OCI-M1 (cell line): ENCODE data around the gene ECHDC3.

Source experiments
- DNase-seq: peaks from one replicate; lab custom pipeline; 2025; lab: John Stamatoyannopoulos, UW

The ECHDC3 gene

DNA sequence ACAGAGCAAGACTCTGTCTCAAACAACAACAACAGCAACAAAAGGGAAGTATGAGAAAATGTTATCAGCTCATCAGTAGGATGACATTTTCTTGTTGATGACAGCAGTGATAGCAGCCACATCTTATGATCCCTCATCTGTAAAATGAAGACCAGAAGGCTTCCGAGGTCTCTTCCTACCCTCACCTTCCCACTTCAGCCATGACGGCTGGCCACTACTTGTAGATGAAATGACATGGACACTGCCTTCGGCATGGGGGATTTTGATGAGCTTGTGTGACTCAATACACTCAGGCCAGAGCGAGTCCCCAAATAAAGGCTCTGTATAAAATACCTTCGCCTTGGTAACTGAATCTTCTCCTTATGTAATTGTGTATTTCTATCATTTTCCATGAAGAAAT, 6.7 kb downstream of the ECHDC3 start:
- DNase-seq: no peak

GRCh38 chr10:11750420-11750819, 8.2 kb downstream of the ECHDC3 start:
- no peak for DNase-seq

DNA sequence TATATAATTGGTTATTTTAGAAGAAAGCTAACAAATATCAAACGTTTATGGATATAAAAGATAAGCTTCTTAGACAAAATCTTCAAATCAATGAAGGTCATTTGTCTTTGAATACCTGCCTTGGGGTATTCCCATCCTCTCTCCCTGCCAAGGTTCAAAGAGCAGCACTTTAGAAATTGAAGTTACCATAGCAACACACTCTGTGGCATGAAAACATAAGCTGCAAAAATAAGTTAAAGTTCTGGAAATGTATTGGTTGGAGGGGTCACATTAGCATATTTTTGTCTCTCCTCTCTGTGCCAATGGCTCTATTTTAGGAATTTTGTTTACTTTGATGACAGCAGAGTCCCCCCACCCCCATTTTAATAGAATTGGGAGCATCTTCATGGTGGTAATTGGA, 12.0 kb downstream of the ECHDC3 start:
- no peak for DNase-seq

DNA sequence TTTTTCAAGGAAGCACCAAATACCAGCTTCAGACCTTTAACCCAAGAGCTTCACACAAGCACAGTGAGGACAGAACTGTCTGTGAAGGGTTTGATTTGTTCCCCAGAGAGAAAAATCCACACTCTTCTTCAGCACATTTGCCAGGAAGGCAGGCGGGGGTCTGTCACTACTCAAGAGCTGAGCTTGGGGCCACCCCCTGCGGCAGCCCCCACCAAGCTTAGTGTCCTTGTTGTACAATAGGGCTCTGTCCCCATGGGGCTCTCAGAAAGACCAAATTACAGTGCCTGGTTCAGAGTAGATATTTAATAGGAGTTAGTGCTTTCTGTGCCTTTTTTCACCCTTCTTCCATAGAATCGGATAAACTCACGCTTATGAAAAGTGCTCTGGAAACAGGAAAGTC, 12.4 kb downstream of the ECHDC3 start:
- no peak for DNase-seq

DNA sequence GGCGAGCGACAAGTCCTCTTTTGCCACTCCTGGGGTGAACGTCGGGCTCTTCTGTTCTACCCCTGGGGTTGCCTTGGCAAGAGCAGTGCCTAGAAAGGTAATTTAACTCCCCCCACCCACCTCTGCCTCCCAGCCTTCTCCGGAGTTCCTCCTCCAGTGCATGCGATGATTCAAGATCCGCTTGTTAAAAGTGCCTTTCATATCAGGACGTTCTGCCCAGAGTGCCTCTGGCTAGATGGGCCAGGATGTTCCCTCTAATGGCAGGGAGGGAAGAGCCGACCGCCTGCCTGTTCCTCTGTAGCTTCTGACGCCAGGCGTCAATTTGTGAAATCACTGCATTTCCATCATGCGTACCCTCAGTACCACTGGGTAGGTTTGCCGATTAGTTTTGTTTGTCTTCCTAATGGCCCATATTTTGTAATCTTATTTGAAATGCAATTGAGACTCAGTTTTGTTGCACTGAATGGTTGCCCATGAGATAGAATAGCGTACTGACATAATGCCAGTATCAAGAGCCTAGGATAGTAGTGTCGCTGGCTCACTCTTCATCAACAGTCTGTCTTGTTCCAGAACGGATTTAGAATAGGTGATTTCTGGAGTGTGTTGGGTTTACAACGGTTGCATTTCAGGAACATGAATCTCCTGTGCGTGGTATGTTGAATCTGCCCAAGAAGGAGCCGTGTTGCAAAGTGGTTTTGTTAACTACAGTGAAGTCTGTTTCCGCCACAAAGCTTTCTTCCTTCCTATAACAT, 13.5 kb downstream of the ECHDC3 start:
- no peak for DNase-seq

DNA sequence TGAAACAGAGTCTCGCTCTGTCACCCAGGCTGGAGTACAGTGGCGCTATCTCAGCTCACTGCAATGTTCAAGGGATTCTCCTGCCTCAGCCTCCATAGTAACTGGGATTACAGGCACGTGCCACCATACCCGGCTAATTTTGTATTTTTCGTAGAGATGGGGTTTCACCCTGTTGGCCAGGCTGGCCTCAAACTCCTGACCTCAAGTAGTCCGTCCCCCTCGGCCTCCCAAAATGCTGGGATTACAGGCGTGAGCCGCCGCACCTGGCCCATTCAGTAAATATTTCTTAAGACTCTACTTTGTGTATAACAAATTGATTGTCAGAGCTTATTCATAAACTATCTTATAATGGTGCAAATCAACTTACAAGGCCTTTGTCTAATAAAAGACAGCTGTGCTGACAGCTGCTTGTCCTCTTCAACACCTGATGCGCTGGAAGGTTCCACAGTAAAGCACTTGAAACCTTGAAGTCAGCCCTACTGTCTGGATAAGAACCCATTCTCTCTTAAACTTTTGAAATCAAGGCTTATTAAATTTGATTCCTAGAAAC, 14.7 kb downstream of the ECHDC3 start:
- no peak for DNase-seq

GRCh38 chr10:11757454-11757820, 15.3 kb downstream of the ECHDC3 start:
- DNase-seq: peak; percentile 55

DNA sequence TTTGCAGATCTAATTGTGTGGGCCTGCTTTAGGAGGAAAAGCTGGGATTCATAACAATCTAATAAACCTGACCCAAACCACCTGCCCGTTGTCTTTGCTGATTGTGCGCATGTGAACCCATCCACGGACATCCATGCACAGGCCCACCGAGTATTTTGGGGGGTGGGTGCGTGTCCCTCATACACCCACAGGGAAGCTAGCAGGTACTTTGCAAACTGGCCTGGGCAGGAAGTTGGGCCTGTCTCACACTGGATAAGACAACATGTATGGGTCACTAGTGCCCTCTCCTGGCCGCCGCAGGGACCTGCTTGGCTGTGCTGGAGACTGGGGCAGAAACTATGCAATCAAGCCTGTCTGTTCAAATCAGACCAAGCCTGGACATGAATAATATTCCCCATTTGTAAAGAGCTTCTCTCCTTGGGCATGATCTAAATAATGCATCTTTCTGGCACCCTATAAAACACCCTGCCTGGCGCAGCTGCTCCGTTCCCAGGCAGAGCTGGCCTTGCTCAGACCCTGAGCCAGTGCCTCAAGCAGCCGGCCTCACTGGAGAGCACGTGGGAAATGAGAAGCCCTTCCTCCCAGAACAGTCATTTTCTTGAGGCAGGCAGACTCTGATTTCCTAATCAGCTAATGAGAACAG, 15.8 kb downstream of the ECHDC3 start:
- DNase-seq: peak; percentile 91

GRCh38 chr10:11758527-11759236, 16.5 kb downstream of the ECHDC3 start:
- DNase-seq: no peak

GRCh38 chr10:11759347-11759746, 17.2 kb downstream of the ECHDC3 start:
- DNase-seq: no peak

DNA sequence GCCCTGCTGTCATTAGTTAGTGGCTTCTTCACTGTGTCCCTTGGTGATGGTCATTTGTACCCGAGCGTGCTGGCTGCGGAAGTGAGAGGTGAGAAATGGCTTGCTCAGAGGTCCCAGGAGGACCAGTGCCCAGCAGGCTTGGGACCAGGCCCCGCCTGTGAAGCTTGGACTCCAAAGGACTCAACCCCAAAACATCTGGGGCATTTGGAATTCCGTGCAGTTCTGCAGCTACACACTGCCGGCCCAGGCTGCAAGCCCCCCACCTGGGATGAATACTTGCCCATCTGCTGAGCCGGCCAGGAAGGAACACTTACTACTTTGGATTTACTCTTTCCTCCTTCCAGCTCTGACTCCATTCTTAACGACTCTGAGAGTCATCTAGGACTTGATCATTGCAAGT, 18.0 kb downstream of the ECHDC3 start:
- no peak for DNase-seq

DNA sequence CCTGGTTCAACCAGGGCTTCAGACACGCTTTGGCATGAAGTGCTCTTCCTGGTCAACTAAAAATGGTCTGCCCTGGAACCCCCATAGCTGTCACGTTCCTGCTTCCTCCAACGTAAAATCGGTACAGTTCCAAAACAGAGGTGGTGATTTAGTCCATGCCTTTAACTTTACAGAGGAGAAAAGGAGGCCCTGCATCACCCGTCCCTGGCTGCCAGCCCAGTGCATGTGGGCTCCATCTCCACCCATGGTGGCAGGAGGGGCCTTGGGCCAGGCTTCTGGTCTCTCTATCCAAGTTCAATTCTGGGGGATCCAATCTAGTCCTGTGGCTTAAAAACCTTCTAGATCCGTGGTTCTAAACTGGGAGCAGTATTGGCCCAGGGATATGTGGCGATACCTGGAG, 18.7 kb downstream of the ECHDC3 start:
- no peak for DNase-seq

- no peak for DNase-seq
These were observed 19.2 kb downstream of the ECHDC3 start for GRCh38 chr10:11761431-11761830.

DNA sequence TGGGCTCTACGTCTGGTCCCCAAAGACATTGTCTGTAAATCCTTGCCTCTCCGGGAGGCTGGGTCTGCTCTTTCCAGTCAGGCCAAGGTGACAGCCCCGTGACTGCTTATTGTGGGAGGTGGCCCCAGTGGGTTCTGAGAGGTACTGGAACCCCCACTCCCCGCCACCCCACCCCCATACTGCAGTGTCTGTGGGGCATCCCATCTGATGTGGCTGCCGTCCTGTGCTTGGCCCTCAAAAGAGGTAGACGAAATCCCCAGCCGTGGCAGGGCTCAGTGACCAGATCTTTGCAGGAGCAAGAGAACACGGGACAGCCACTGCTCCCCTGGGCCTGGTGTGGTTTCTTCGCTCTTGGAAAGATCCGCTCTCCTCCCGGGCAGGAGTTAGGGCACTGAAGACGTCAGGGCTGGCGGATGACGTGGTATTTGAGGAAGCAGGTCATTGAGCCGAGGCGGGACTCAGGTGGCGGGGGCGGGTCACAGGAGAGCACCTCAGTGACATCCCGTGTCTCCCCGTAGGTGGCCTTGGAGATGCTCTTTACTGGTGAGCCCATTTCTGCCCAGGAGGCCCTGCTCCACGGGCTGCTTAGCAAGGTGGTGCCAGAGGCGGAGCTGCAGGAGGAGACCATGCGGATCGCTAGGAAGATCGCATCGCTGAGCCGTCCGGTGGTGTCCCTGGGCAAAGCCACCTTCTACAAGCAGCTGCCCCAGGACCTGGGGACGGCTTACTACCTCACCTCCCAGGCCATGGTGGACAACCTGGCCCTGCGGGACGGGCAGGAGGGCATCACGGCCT, 20.7 kb downstream of the ECHDC3 start:
- no peak for DNase-seq

DNA sequence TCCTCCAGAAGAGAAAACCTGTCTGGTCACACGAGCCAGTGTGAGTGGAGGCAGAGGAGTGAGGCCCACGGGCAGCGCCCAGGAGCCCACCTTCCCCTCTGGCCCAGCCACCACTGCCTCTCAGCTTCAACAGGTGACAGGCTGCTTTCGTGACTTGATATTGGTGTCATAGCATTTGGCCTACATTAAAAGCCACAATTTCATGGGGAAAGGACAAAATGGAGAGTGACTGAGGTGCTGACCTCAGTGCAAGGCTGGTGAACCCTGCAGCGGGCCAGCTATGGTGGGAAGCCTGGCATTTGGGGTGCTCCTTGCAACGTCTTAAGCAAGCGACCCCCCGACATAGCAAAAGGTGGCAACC, 21.3 kb downstream of the ECHDC3 start:
- no peak for DNase-seq

GRCh38 chr10:11765141-11765540, 23.0 kb downstream of the ECHDC3 start:
- no peak for DNase-seq

- DNase-seq: no peak
These were observed 30.6 kb downstream of the ECHDC3 start for GRCh38 chr10:11772575-11773288.

DNA sequence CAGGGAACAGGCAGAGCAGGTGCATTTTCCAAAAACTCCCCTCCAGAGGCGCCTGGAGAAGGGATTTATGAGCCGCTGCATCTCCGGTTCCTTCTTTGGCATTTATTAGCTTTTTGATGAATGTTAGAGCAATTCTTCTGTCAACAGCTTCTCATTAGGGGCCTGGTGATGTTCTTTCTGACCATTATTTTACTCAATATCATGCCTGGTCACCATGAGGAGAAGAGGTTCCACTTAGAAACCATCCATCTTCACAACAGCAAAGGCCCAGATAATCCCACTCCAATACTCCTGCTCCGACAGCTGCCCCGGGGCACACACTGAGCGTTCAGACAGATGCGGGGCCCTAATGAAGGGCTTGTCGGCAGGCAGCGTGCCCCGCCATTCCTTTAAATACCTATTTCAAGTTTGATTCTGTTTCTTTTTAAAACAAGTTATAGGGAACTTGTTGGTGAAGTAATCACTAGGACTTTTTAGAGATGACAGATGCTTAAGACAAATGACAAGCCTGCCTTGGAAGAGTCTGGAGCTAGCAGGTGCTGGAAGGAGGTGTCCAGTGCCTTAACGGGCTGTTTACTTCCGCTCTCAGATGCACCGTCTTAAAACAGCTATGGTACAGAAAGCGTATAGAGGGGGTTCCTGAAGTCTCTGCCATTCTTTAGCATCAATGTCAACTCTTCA, 31.7 kb downstream of the ECHDC3 start:
- no peak for DNase-seq

DNA sequence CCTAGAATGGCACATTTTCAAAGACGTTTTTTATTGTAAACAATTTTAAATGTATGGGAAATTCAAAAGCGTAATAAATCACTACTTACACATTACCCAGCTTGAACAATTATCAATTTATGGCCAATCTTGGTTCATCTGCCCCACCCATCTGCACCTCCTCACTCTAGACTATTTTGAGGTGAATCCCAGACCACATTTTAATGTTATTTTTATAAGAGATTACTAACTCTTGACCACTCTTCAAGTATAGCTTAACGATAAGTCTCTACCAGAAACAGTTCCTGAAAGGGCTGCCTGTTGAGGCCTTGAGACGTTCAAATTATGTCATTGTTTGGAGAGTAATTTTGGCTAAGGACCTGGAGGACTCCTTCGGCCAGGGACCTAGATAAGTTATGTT, 33.2 kb downstream of the ECHDC3 start:
- DNase-seq: no peak

DNA sequence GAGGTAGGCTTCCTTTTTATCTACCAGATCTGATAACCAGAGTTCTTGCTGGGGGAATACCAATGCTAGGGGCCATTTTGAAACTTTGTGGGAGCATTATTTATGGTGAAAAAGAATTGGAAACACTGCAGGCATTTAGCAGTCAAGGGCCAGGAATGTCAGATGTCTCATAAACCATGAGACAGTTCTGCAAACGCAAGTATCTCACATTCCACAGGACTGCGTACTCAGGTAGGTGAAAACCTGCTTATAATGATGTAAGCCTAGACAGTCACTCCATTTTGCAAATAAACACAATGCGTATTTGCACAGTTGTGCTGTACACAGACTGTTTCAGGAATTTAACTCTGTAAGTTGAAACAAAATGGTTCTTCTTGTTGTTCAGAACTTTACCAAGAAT, 33.9 kb downstream of the ECHDC3 start:
- no peak for DNase-seq

GRCh38 chr10:11781114-11781513, 38.9 kb downstream of the ECHDC3 start:
- no peak for DNase-seq
